Stimulated activated CD4-positive, alpha-beta T cell treated with anti-CD3 and anti-CD28 coated beads, TNF-alpha, amount 100 ng/mL, for 24 hours (primary cell): Measurements from ENCODE around the gene CUTA.
A peak's percentile ranks its signal among the peaks of the same experiment; 100 is the strongest.

Experiments
- DNase-seq, 3 experiments: peaks; one replicate each; pipeline ENCODE4 v3.0.0-alpha.2; 2020; ENCODE audit warnings: low read depth in 3 of 3

The CUTA gene, protein sequence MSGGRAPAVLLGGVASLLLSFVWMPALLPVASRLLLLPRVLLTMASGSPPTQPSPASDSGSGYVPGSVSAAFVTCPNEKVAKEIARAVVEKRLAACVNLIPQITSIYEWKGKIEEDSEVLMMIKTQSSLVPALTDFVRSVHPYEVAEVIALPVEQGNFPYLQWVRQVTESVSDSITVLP

DNA sequence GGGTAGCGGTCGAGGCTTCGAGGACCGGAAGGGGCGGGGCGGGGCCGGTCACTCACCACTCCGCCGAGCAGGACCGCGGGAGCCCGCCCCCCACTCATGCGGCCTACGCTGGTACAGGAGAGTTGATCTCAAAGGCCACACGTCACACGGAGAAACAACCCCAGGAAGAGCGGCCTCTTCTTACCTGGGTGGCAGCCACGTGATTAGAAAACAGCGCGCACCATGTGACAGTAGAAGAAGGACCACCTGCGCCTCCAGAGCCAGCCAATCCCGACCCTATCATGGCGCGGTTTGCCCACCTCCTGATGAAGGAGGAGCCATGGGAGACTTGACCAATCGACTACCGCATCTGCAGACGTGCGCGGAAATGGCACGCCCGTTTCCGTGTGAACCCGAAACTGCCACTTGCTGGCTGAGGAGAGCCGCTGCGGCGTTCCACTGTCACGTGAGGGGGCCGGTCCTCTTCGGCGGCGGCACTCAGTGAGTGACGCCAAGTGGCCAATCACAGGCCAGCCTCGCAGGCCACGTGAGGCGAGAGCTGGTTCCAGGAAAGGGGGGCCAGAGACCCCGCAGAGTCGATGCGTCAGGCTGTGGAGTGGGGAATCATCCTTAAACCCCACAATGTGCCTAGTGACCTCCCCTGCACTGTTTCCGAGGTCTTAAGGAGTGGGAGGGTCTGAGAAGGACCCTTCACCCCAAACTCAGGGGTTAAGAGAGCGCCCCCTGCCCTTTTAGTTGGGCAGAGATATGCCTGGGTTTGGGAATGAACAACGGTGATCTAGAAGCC, at the start of gene CUTA:
TSS of gene CUTA (minus strand) at position 205 of the 787 bp plus-strand sequence. CDS start at position 98, 107 bp downstream.
- peak; percentile 94 to 98 (median 97) for DNase-seq

GRCh38 chr6:33467091-33467490, 49.2 kb upstream of the CUTA start:
- no peak for DNase-seq

- no peak for DNase-seq
Observed at GRCh38 chr6:33466075-33466735, 48.3 kb upstream of the CUTA start.

GRCh38 chr6:33459226-33459625, 41.3 kb upstream of the CUTA start:
- DNase-seq: no peak

DNA sequence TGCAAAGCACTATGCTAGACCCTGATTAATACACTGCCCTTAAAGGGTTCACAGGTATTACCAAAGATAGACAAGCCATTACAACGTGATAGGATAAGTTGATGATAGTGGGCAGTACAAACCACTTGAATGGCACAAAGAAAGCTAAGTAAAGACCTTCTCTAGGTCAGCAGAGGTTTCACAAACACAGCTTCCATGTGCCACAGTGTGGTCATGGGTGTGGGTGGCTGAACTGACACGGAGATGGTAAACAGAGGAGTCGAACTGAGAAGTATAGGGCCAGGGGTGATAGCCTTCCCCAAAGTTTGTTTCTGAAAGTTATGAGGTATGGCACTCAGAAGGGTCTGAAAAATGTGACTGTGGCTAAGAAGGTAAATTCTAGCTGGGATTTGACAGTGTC, 40.8 kb upstream of the CUTA start:
- no peak for DNase-seq

DNA sequence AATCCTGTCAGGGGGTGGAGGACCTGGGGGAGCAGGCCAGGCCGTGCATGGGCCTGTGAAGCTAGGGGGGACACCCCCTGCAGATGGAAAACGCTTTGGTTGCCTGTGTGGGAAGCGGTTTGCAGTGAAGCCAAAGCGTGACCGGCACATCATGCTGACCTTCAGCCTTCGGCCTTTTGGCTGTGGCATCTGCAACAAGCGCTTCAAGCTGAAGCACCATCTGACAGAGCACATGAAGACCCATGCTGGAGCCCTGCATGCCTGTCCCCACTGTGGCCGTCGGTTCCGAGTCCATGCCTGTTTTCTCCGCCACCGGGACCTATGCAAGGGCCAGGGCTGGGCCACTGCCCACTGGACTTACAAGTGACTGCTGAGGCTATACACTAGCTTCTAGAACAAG, 38.2 kb upstream of the CUTA start:
- no peak for DNase-seq

DNA sequence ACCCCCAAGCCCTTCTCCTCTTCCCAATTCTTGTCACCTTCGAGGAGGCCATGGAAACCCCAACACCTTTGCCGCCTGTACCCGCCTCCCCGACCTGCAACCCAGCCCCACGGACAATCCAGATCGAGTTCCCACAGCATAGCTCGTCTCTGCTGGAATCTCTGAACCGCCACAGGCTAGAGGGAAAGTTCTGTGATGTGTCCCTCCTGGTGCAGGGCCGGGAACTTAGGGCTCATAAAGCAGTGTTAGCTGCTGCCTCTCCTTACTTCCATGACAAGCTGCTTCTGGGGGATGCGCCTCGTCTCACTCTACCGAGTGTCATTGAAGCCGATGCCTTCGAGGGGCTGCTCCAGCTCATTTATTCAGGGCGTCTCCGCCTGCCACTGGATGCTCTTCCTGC, 37.1 kb upstream of the CUTA start:
- no peak for DNase-seq

DNA sequence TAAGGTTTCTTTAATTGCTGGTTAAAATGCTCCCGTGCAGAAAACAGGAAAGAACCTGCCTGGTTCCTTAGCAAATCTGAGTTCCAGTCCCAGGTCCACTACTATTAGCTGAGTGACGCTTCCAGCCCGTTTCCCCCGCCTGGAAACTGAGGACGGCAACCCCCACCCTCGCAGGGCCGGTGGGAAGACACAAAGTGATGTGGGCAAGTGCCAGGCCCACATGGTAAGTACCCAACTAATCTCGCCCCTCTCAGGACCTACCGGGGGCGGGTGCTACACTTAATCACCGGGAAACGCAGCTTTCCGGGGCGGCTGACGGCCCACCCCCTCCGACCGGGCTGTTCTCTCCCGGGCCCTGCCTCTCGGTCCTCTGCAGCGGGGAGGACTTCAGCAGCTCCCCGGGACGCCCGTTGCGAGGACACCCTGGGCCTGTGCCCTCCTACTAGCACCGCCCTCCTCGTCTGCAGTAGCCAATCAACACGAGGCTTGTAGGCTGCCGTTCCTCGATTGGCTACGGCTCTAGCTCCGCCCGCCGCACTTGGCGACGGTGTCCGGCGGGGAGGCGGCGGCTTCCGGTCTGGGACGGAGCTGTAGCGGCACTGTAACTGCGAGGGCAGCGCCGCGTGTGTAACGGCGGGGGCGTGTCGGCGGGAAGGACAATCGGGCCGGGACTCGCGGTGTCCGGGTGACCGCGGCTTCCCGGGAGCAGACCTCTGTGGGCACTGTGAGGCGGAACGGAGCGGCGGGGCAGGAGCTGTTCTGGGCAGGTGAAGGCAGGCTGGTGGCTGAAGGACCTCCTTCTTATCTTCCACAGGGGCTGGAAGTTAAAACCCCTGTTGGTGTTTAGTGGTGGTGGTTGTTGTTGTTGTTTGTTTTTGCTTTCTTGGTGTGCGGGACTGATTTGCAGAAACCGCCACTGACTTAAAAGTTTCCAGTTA, 36.4 kb upstream of the CUTA start, which contains the start of gene ZBTB9:
TSS of gene ZBTB9 (plus strand) at position 568 of the 938 bp plus-strand sequence. CDS start 525 bp downstream, outside the sequence.
- DNase-seq: peak; percentile 87 to 94 (median 90)

GRCh38 chr6:33453393-33454008, 35.6 kb upstream of the CUTA start:
- no peak for DNase-seq

- DNase-seq: no peak
Observed at GRCh38 chr6:33452496-33452895, 34.6 kb upstream of the CUTA start.

GRCh38 chr6:33451606-33452005, 33.7 kb upstream of the CUTA start:
- no peak for DNase-seq

GRCh38 chr6:33450434-33450833, 32.5 kb upstream of the CUTA start:
- no peak for DNase-seq

DNA sequence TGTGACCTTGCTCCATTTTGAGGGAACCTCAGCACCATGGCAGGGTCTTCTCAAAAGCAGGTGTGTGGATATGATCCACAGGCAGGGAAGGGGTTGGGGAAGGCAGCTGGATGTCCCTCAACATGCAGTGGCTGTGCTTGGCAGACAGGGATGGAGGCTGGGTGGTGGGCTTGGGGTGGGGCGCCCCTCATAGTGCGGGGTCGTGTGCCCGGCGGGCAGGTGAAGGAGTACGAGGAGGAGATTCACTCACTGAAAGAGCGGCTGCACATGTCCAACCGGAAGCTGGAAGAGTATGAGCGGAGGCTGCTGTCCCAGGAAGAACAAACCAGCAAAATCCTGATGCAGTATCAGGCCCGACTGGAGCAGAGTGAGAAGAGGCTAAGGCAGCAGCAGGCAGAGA, 28.4 kb upstream of the CUTA start:
- DNase-seq: no peak

GRCh38 chr6:33445119-33445603, 27.3 kb upstream of the CUTA start:
- DNase-seq: no peak

- DNase-seq: no peak
Observed at GRCh38 chr6:33443619-33444504, 26.0 kb upstream of the CUTA start.

GRCh38 chr6:33443025-33443424, 25.1 kb upstream of the CUTA start:
- no peak for DNase-seq

- no peak for DNase-seq
Observed at GRCh38 chr6:33442283-33442682, 24.4 kb upstream of the CUTA start.

DNA sequence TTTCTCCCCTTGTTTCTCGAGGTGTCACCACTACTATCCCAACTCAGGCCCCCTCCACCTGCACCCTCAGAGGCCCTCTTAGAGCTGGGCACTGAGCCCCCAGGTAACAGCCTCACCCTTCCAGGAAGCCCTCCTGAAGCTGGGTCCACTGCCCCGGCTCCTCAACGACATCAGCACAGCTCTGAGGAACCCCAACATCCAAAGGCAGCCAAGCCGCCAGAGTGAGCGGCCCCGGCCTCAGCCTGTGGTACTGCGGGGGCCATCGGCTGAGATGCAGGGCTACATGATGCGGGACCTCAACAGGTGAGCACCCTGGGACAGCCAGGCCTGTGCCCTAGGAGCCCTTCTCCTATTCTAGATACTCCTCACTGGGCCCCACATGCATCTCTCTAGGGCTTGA, 23.6 kb upstream of the CUTA start:
- DNase-seq: no peak

DNA sequence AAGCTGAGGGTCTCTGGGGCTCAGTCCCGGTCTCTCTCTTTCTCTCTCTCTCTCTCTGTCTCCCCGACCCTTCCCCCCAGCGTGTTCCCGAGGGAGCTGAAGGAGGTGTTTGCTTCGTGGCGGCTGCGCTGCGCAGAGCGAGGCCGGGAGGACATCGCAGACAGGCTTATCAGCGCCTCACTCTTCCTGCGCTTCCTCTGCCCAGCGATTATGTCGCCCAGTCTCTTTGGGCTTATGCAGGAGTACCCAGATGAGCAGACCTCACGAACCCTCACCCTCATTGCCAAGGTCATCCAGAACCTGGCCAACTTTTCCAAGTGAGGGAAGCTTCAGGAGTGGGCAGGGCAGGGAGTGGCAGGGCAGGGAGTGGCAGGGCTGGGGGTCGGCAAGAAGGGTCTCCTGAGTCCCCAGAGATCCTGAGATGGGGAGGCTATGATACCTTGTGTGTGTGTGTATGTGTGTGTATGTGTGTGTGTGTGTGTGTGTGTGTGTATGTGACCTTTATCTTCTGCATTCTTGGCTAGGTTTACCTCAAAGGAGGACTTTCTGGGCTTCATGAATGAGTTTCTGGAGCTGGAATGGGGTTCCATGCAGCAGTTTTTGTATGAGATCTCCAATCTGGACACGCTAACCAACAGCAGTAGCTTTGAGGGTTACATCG, 22.9 kb upstream of the CUTA start:
- no peak for DNase-seq
